Neural cell (in vitro differentiated cells): ENCODE results near the gene SYT7. TPM values are rescaled to one million over a fixed set of nuclear protein-coding genes. Genes with fewer than 3 reads are reported as not detected.

Experiments used
- H2AFZ ChIP-seq: fragments of 200-600, 300-800 bp; sonication (generic), shearing (Covaris generic); 2 replicates; pipeline ENCODE4 v1.6.0; 2014; ENCODE audit warnings: low read depth, mild to moderate bottlenecking, antibody characterized with exemption, low read length, moderate library complexity
- H3F3A ChIP-seq: fragments of 200-600 bp; shearing (Covaris generic); 2 replicates; pipeline ENCODE4 v1.6.1; 2016; ENCODE audit warnings: mild to moderate bottlenecking, moderate library complexity, mixed read lengths, antibody characterized with exemption, low read length; ENCODE audit not compliant: insufficient read depth, poor library complexity, severe bottlenecking
- H3K27ac ChIP-seq: fragments of 200-600, 300-800 bp; sonication (generic), shearing (Covaris generic); 2 replicates; pipeline ENCODE4 v1.5.1; 2014; ENCODE audit warnings: mild to moderate bottlenecking, low read length, moderate library complexity
- H3K27me3 ChIP-seq: fragments of 300-800, 200-600 bp; sonication (generic), shearing (Covaris generic); 2 replicates; pipeline ENCODE4 v1.6.0; 2014; ENCODE audit warnings: mild to moderate bottlenecking, low read depth, low read length, moderate library complexity; ENCODE audit not compliant: insufficient read depth
- H3K36me3 ChIP-seq: fragments of 300-800, 200-600 bp; sonication (generic), shearing (Covaris generic); 2 replicates; pipeline ENCODE4 v1.5.1; 2014; ENCODE audit warnings: mild to moderate bottlenecking, antibody characterized with exemption, low read length, moderate library complexity; ENCODE audit not compliant: insufficient read depth
- H3K4me2 ChIP-seq: fragments of 300-800, 200-600 bp; sonication (generic), shearing (Covaris generic); 2 replicates; pipeline ENCODE4 v1.6.0; 2014; ENCODE audit warnings: mild to moderate bottlenecking, low read length
- H3K4me3 ChIP-seq: fragments of 300-800, 200-600 bp; sonication (generic), shearing (Covaris generic); 2 replicates; pipeline ENCODE4 v1.5.1; 2014; ENCODE audit warnings: mild to moderate bottlenecking, low read length, moderate library complexity
- H3K79me2 ChIP-seq: fragments of 200-600 bp; shearing (Covaris generic); replicated peaks from 2 replicates; pipeline ENCODE4 v1.6.0; 2014; ENCODE audit warnings: mild to moderate bottlenecking, low read length, moderate library complexity; ENCODE audit not compliant: insufficient read depth
- H3K9ac ChIP-seq: fragments of 300-800, 200-600 bp; sonication (generic), shearing (Covaris generic); 2 replicates; pipeline ENCODE4 v1.6.1; 2016; ENCODE audit warnings: mild to moderate bottlenecking, low read length, mixed read lengths
- H3K9me2 ChIP-seq: fragments of 200-600 bp; shearing (Covaris generic); 2 replicates; pipeline ENCODE4 v1.6.1; 2016; ENCODE audit warnings: mild to moderate bottlenecking, low read length, mixed read lengths; ENCODE audit not compliant: insufficient read depth
- H3K9me3 ChIP-seq: fragments of 200-600, 300-800 bp; sonication (generic), shearing (Covaris generic); 2 replicates; pipeline ENCODE4 v1.6.1; 2016; ENCODE audit warnings: mild to moderate bottlenecking, mixed run types, low read length, moderate library complexity, mixed read lengths
- H4K20me1 ChIP-seq: fragments of 200-600 bp; shearing (Covaris generic); 2 replicates; pipeline ENCODE4 v1.6.1; 2016; ENCODE audit warnings: mild to moderate bottlenecking, mixed run types; ENCODE audit not compliant: insufficient read depth
- CTCF ChIP-seq: fragments of 450-650 bp; IDR thresholded peaks from 2 replicates; pipeline ENCODE4 v1.5.1; 2014; ENCODE audit warnings: antibody characterized with exemption, mild to moderate bottlenecking, moderate library complexity; ENCODE audit not compliant: poor library complexity, severe bottlenecking
- EP300 ChIP-seq: fragments of 450-650 bp; conservative IDR thresholded peaks from 2 replicates; pipeline ENCODE4 v1.6.1; 2014; ENCODE audit warnings: antibody characterized with exemption, mild to moderate bottlenecking, moderate library complexity; ENCODE audit not compliant: poor library complexity, severe bottlenecking
- EZH2 ChIP-seq: fragments of 200-600, 300-800 bp; shearing (Covaris generic), sonication (generic); IDR thresholded peaks from 2 replicates; pipeline ENCODE4 v1.6.1; 2014; ENCODE audit warnings: antibody characterized with exemption, low read length, borderline replicate concordance, mild to moderate bottlenecking; ENCODE audit not compliant: insufficient read depth, poor library complexity, severe bottlenecking
- MXI1 ChIP-seq: fragments of 450-650 bp; conservative IDR thresholded peaks from 2 replicates; pipeline ENCODE4 v1.6.1; 2014; ENCODE audit warnings: antibody characterized with exemption, mild to moderate bottlenecking; ENCODE audit not compliant: poor library complexity, severe bottlenecking
- POLR2AphosphoS5 ChIP-seq: IDR thresholded peaks from 2 replicates; pipeline ENCODE4 v1.6.1; 2012
- RAD21 ChIP-seq: fragments of 450-650 bp; conservative IDR thresholded peaks from 2 replicates; pipeline ENCODE4 v1.6.1; 2014; ENCODE audit warnings: antibody characterized with exemption, mild to moderate bottlenecking, moderate library complexity
- REST ChIP-seq: IDR thresholded peaks from 2 replicates; pipeline ENCODE4 v1.6.1; 2012; ENCODE audit warnings: borderline replicate concordance
- SMC3 ChIP-seq: fragments of 450-650 bp; conservative IDR thresholded peaks from 2 replicates; pipeline ENCODE4 v1.6.1; 2014; ENCODE audit warnings: antibody characterized with exemption, mild to moderate bottlenecking, moderate library complexity; ENCODE audit not compliant: poor library complexity
- TAF1 ChIP-seq: IDR thresholded peaks from 2 replicates; pipeline ENCODE4 v1.6.1; 2012; ENCODE audit warnings: low read depth
- polyA plus RNA-seq: library from polyadenylated mRNA; depleted of rRNA; stranded (reverse); fragments of >200 nt; gene quantifications from 2 replicates; pipeline ENCODE4 v1.2.3, GENCODE V29; 2014

The SYT7 gene
- polyA plus RNA-seq, 1 donor from 2014 or later = 14.0 TPM

- H2AFZ ChIP-seq = no peak overlapping the region
- no peak overlapping the region for H3K27ac ChIP-seq
- H3K4me2 ChIP-seq = no peak overlapping the region
- H3K9me2 ChIP-seq = no peaks in the 10 kb centered on the region
- H3K4me3 ChIP-seq = no peak overlapping the region
- no peaks in the 10 kb centered on the region for H3F3A ChIP-seq
- TF ChIP-seq EP300 (no peak), MXI1 (no peak), POLR2AphosphoS5 (no peak), RAD21 (no peak), TAF1 (no peak), CTCF (no peak), SMC3 (no peak), REST (no peak)
- no peaks in the 10 kb centered on the region for H3K9me3 ChIP-seq
- H4K20me1 ChIP-seq = no peaks in the 10 kb centered on the region
- no peaks in the 10 kb centered on the region for H3K27me3 ChIP-seq
- no peaks in the 10 kb centered on the region for H3K36me3 ChIP-seq
- no peaks in the 10 kb centered on the region for H3K79me2 ChIP-seq
- no peak overlapping the region for H3K9ac ChIP-seq
Observed at GRCh38 chr11:61540528-61540927, 40.3 kb downstream of the SYT7 start.

GRCh38 chr11:61539831-61540357, 41.0 kb downstream of the SYT7 start:
- Histone ChIP-seq H3K27me3 (no peaks in the 10 kb centered on the region), H3K4me2 (no peak overlapping the region), H3K9me2 (no peaks in the 10 kb centered on the region), H3F3A (no peaks in the 10 kb centered on the region), H3K27ac (no peak overlapping the region), H3K79me2 (no peaks in the 10 kb centered on the region), H2AFZ (no peak overlapping the region), H3K4me3 (no peak overlapping the region), H3K36me3 (no peaks in the 10 kb centered on the region), H3K9ac (no peak overlapping the region), H3K9me3 (no peaks in the 10 kb centered on the region), H4K20me1 (no peaks in the 10 kb centered on the region)
- TF ChIP-seq POLR2AphosphoS5 (no peak), CTCF (no peak), REST (no peak), RAD21 (no peak), EZH2 (no peak), MXI1 (no peak), EP300 (no peak), TAF1 (no peak), SMC3 (no peak)
